Peyer's patch (tissue), 4 donors: Measurements from ENCODE around the gene CYB561. TPM values are rescaled to one million over a fixed set of nuclear protein-coding genes. Genes with fewer than 3 reads are reported as not detected.
A peak's percentile ranks its signal among the peaks of the same experiment; 100 is the strongest.

Experiments
- DNase-seq, 3 donors: peaks; one replicate each; pipeline ENCODE4 v3.0.0-alpha.2; 2017 to 2019
- H3K27ac ChIP-seq, 4 donors: fragments of 200-600 bp; sonication (generic); one replicate each; pipeline ENCODE4 v1.5.1; 2016 to 2019
- H3K27me3 ChIP-seq, 2 donors: fragments of 200-600 bp; sonication (generic); one replicate each; pipeline ENCODE4 v1.5.1; 2019
- H3K36me3 ChIP-seq, 3 donors: fragments of 200-600 bp; sonication (generic); one replicate each; pipeline ENCODE4 v1.5.1; 2016 to 2019
- H3K4me1 ChIP-seq, 4 donors: fragments of 200-600 bp; sonication (generic); one replicate each; pipeline ENCODE4 v1.5.1; 2016 to 2019
- H3K4me3 ChIP-seq, 4 donors: fragments of 200-600 bp; sonication (generic); 1 replicate in 3 of 4; 2 replicates in 1 of 4; pipeline ENCODE4 v1.5.1; 2016 to 2019; ENCODE audit warnings: mild to moderate bottlenecking in 1 of 4
- H3K9me3 ChIP-seq, 4 donors: fragments of 200-600 bp; sonication (generic); one replicate each; pipeline ENCODE4 v1.5.1; 2016 to 2019; ENCODE audit warnings: mild to moderate bottlenecking in 1 of 4
- POLR2A ChIP-seq, 2 donors: fragments of 450-650 bp; IDR thresholded peaks; one replicate each; pipeline ENCODE4 v1.5.1; 2017; ENCODE audit warnings: antibody characterized with exemption in 2 of 2, mild to moderate bottlenecking in 2 of 2, moderate library complexity in 2 of 2
- total RNA-seq, 4 donors: library from RNA; depleted of rRNA; stranded (reverse); fragments of >200 nt; gene quantifications; one replicate each; pipeline ENCODE4 v1.1.0, GENCODE V29; 2016
- TF ChIP-seq, protein P1 (sequence below), 6 experiments: fragments of 450-650 bp in 4 of 6; fragments of 200-600 bp in 2 of 6; sonication (generic) in 1 of 6; IDR thresholded peaks; one replicate each; pipeline ENCODE4 v1.5.1; 2017 to 2019; ENCODE audit warnings: antibody characterized with exemption in 6 of 6, mild to moderate bottlenecking in 3 of 6, moderate library complexity in 1 of 6

CYB561 gene
- total RNA-seq, 4 donors from 2014 or later = 42.9 to 161 (median 98.5) TPM

DNA sequence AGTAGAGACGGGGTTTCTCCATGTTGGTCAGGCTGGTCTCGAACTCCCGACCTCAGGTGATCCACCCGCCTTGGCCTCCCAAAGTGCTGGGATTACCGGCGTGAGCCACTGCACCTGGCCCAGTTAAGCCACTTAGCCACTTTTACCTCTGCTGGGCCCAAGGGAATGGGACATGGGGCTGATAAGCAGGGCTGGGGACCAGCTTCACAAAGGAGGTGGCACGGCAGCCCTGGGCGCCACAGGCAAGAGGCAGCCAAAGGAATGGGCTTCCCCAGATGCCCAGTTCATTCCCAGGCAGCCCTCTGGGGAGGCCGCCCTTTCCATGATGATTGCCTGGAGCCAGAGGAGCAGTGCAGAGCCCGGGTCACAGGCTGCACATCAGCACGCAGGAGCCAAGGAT is 5.0 kb upstream of the CYB561 start:
- no peak overlapping the region for H3K4me3 ChIP-seq
- no peak for DNase-seq
- no peaks in the 10 kb centered on the region for H3K9me3 ChIP-seq
- no peaks in the 10 kb centered on the region for H3K27me3 ChIP-seq
- peak overlapping the region in 3 of 4 donors; percentile 66 to 94 (median 94) for H3K27ac ChIP-seq
- TF ChIP-seq POLR2A (IDR thresholded peaks at IDR 0.05) = no peak
- TF ChIP-seq, protein P1, sequence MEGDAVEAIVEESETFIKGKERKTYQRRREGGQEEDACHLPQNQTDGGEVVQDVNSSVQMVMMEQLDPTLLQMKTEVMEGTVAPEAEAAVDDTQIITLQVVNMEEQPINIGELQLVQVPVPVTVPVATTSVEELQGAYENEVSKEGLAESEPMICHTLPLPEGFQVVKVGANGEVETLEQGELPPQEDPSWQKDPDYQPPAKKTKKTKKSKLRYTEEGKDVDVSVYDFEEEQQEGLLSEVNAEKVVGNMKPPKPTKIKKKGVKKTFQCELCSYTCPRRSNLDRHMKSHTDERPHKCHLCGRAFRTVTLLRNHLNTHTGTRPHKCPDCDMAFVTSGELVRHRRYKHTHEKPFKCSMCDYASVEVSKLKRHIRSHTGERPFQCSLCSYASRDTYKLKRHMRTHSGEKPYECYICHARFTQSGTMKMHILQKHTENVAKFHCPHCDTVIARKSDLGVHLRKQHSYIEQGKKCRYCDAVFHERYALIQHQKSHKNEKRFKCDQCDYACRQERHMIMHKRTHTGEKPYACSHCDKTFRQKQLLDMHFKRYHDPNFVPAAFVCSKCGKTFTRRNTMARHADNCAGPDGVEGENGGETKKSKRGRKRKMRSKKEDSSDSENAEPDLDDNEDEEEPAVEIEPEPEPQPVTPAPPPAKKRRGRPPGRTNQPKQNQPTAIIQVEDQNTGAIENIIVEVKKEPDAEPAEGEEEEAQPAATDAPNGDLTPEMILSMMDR (IDR thresholded peaks at IDR 0.05) = no peak
- peaks cover 10 to 61% (median 20%) of the 10 kb centered on the region in 4 donors for H3K4me1 ChIP-seq
- H3K36me3 ChIP-seq = no peaks in the 10 kb centered on the region

DNA sequence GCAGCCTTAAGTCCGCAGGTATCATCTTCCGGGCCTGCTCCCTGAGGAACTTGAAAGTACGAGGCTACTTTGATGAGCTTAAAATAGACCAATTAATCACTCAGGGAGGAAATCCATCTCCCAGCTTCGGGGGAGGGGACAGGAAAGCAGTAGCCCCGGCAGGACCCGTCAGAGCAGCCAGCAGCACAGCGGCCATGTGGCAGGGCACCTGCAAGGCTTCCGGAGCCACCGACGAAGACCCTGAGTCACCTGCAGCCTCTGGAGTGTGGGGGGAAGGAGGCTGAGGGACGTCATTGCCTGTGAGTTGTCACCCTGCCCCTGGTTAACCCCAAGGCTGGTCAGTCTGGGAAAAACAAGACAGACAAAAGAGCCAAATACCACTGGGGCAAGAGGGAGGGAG is 4.4 kb upstream of the CYB561 start:
- DNase-seq = no peak
- no peaks in the 10 kb centered on the region for H3K36me3 ChIP-seq
- peaks cover 10 to 62% (median 20%) of the 10 kb centered on the region in 4 donors for H3K4me1 ChIP-seq
- H3K27ac ChIP-seq = peak overlapping the region in 1 of 4 donors; percentile 94
- H3K4me3 ChIP-seq = no peak overlapping the region
- no peaks in the 10 kb centered on the region for H3K9me3 ChIP-seq
- H3K27me3 ChIP-seq = no peaks in the 10 kb centered on the region
- TF ChIP-seq POLR2A (IDR thresholded peaks at IDR 0.05) = no peak
- TF ChIP-seq, protein P1 (IDR thresholded peaks at IDR 0.05) = no peak

DNA sequence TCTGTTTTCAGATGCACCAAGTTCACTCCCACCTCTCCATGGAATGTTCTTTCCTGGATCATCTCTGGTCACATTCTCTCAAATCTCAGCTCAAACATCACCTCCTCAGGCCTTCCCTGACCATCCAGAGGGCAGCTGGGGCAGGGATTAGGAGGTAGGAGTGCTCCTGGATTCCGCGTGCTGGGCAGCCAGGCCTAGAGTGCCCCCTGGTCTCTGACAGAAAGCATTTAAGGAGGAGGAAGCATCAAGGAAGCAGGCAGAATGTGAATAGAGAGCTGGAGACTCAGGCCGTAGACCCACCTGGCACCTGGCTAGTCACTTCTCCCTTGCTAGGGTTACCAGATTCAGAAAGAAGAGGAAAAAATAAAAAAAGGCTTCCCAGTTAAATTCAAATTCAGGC is 2.5 kb upstream of the CYB561 start:
- no peak for DNase-seq
- no peaks in the 10 kb centered on the region for H3K27me3 ChIP-seq
- peaks cover 10 to 53% (median 17%) of the 10 kb centered on the region in 4 donors for H3K4me1 ChIP-seq
- no peaks in the 10 kb centered on the region for H3K36me3 ChIP-seq
- no peak overlapping the region for H3K4me3 ChIP-seq
- no peaks in the 10 kb centered on the region for H3K9me3 ChIP-seq
- no peak overlapping the region for H3K27ac ChIP-seq
- TF ChIP-seq POLR2A (IDR thresholded peaks at IDR 0.05) = no peak

DNA sequence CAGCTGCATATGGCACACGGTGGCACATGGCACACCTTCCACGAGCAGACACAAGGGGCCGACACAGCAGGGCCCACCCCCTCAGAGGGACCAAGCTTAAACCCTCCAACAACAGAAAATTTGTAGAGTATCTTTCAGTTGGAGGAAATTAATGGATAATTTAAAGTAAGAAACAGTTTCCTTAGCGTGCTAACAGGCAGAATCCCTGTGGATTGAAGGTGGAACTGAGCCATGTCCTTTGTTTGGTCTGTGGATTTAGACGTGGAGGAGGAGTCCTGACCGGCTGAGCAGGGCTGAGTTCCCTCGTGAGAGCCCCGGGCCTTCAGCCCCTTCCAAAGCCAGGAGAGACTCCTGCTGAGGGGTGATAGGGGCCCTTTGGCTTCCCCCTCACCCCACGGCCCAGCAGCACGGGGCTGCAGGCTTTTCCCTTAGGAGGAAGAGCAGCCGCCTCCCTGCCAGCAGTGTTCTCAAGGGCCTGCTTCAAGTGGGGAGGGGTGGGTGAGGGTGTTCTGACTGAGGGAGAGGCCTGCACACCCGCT is 1.4 kb upstream of the CYB561 start:
- H3K27ac ChIP-seq = peak overlapping the region; percentile 86 to 93 (median 92)
- TF ChIP-seq, protein P1 (IDR thresholded peaks at IDR 0.05) = no peak
- no peak for TF ChIP-seq POLR2A (IDR thresholded peaks at IDR 0.05)
- peak in 1 of 3 donors; percentile 46 for DNase-seq
- no peaks in the 10 kb centered on the region for H3K9me3 ChIP-seq
- H3K36me3 ChIP-seq = no peaks in the 10 kb centered on the region
- H3K27me3 ChIP-seq = no peaks in the 10 kb centered on the region
- peak overlapping the region in 3 of 4 donors; percentile 73 to 87 (median 82) for H3K4me3 ChIP-seq
- peaks cover 10 to 42% (median 16%) of the 10 kb centered on the region in 4 donors for H3K4me1 ChIP-seq

DNA sequence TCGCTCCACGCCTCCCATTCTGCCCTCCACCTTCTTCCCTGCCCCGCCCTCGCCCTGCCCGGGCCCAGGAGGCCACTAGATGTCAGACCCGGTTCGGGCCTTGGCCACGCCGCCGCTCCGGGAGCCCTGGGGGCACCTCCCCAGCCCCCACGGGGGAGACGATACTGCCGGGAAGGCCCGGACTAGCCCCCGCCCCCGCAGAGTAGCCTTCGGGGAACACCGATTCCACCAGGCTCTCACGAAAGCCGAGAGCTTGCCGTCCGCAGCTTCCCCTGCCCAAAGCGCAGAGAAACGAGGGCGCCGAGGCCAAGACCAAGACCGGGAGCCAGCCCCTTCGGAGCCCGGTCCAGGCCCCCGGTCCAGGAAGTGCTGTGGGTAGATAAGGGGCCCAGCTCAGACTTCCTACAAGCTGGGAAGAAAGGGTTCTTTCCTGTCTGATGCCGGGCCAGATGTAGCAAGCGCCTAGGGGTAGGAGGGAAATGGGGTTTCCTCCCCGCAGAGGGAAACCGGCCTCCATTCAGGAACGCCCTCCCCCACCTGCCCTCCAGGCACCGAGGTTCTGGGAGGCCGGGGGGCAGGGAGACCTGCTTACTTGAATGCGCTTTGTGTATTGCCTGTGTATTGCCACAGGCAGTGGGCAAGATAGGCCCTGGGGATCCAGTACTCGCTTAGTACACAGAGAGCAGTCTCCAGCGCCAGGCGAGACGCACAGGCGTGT is 806 bp upstream of the CYB561 start:
- Histone ChIP-seq H3K27me3 (no peaks in the 10 kb centered on the region), H3K4me3 (peak overlapping the region; percentile 66 to 87 (median 78)), H3K4me1 (peaks cover 10 to 39% (median 16%) of the 10 kb centered on the region in 4 donors), H3K9me3 (no peaks in the 10 kb centered on the region), H3K27ac (peak overlapping the region; percentile 86 to 93 (median 92)), H3K36me3 (no peaks in the 10 kb centered on the region)
- DNase-seq = peak; percentile 35 to 90 (median 86)
- TF ChIP-seq, protein P1 (IDR thresholded peaks at IDR 0.05) = peak in 4 of 6 experiments; percentile 23 to 72 (median 44)
- peak in 1 of 2 donors; percentile 25 for TF ChIP-seq POLR2A (IDR thresholded peaks at IDR 0.05)

DNA sequence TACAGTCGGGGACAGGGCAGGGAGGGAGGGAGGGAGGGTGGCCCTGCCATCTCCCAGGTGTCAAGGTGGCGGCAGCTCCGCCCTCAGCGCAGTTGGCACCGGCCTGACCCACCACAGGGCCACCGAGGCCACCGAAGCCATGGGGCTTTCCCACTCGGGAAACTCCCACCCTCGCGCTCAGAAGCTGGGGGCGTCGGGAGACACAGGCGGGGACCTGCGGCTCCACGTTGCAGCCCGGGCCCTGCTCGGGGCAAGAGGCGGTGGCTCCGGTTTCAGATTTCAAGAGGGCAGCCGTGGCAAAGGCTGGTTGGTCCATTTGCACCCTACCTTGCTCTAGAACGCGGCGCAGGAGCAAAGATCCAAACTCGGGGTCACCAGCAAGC is 544 bp downstream of the CYB561 start:
- peaks cover 9 to 31% (median 11%) of the 10 kb centered on the region in 4 donors for H3K4me1 ChIP-seq
- DNase-seq = peak in 1 of 3 donors; percentile 64
- peak overlapping the region; percentile 66 to 87 (median 78) for H3K4me3 ChIP-seq
- TF ChIP-seq, protein P1 (IDR thresholded peaks at IDR 0.05) = no peak
- no peaks in the 10 kb centered on the region for H3K9me3 ChIP-seq
- no peaks in the 10 kb centered on the region for H3K27me3 ChIP-seq
- H3K27ac ChIP-seq = peak overlapping the region; percentile 86 to 93 (median 92)
- H3K36me3 ChIP-seq = no peaks in the 10 kb centered on the region
